HG03139 (cell line): ENCODE data around the gene XPO6.

Experiments used
- ATAC-seq: cut with Tn5 transposase; IDR thresholded peaks from one replicate; pipeline ENCODE4 v1.9.1; 2021; ENCODE audit not compliant: unreplicated experiment

Gene XPO6

DNA sequence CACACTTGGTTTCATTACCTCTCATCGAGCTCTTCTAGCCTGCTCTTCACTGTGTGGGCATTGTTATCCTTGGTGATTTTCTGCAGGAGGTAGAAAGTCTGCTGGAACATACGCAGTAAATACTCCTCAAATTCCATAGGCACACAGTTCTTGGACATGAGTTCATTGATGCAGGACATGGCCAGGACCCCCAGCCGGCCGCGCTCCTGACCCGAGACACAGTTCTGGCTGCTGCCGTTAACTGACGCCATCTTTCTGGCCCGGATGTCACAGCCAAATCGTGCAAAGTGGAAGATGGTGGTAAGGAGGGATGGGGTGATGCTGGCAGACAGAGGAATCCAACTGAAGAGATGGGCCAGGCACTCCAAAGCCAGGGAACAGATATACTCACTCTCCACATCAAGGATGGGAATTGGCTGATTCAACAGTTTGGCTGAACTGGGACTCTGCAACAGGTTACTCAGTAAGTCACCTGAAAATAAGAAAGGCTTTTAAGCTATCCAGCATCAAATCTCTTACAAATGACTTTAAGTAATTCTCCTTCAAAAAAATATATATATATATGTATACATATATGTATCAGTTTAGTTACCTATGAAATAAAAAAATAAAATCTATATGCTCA lies 55.6 kb downstream of the XPO6 start:
- no peak for ATAC-seq

DNA sequence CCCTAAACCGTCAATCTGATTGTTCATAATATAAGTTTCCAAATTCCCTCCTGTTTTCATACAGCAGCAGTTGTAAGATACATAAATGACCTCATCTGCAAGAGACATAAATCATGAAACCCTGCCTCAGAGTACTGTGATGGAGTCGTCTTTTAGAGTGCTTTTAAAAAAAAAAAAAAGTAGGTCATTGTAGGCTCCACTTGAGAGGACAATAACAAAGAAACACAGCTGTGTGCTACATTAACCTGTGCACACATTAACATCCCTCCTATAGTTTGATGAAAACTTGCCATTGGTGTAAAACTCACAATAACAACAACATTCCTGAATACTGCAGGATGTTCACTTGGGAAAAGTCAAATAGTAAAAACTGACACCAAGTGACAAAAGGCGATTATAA lies 56.5 kb downstream of the XPO6 start:
- no peak for ATAC-seq

GRCh38 chr16:28151180-28151579 lies 60.6 kb downstream of the XPO6 start:
- ATAC-seq, result no peak

- ATAC-seq, result no peak
These were observed 62.5 kb downstream of the XPO6 start for GRCh38 chr16:28149011-28149888.

DNA sequence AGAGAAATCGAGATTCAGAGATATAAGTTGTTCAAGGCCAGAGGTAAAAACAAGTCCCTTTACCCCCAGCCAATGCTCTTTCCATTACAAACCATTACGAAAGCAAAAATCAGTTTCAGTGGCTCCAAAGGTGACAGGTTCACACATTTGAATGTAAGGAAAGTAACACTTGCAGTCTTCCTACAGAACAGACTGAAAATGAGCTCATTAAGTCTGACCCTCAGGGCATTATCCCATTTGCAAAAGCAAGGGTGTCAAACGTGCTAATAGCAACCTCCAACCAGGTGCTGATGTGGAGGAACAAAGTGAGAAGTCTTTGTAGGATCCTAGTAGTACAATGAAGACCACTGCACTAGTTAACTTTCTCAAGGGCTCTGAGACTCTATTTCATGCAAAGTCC lies 65.2 kb downstream of the XPO6 start:
- ATAC-seq, result no peak

- no peak for ATAC-seq
These were observed 66.0 kb downstream of the XPO6 start for GRCh38 chr16:28145796-28146195.

DNA sequence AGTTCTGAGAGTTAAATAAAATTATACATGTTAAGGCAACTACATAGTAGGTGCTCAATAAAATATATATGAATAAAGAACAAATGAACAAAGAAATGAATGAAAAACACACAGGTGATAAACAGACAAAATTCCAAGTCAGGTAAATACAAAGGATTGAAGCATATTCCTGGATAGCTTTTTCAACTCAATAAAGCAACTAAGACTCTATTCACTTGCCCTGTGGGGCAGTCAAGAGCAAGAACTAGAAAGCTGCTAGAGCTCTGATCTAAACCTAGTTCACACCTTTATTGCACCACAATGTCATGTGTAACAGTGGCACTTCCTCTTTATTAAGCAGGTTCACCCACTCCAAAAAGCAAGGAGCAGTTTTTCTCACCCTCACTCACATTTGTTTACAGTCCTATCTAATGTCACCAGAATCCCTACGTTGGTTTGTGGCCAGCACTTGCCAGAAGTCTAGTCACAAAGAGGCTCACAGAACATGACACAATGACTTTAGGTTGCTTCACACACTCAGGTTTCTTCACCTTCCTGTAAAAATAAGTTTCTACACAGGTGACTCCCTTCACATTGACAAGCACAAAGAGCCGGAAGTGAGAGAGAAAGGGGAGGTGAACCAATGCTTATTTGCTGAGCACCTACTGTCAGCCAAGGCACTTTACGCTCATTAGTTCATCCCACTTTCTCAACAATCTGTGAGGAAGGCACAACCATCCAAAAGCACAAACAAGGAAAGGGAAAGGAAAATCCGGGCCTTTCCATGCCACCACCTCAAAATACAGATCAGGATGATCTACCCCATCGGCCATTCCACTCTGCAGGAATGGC lies 70.8 kb downstream of the XPO6 start:
- peak; percentile 51 for ATAC-seq

- no peak for ATAC-seq
These were observed 72.2 kb downstream of the XPO6 start for GRCh38 chr16:28139530-28139929.

- ATAC-seq, result no peak
These were observed 74.9 kb downstream of the XPO6 start for GRCh38 chr16:28136751-28137434.

- no peak for ATAC-seq
These were observed 78.1 kb downstream of the XPO6 start for GRCh38 chr16:28133666-28134065.

DNA sequence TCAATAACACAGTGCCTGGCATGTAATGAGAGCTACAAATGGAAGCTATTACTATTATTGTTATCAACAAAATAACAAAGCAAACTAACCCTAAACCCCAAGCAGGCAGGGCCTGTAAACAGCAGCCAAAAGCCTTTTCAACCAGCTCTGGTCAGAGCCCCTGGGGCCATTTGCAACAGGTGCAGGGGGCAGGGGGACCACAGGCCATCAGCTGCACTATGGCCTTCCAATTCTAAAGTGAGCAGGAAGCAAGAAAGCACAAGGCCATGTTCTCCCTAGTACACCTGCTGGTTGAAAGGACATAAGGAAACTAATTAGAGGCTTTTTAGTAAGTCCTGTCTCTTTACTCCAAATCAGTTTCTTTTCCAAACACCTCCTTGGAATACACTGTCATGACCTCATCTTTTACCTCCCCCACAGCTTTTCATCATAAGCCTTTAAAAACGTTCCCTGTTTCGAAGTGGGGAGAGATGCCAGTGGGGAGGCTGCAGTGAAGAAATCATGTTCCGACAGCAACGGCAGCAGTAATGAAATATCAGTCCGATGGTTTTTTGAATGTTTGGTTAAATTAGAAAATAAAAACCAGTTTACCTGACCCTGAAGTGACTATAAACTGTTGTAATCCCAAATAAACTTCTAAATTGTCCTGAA lies 79.9 kb downstream of the XPO6 start:
- ATAC-seq, result no peak

DNA sequence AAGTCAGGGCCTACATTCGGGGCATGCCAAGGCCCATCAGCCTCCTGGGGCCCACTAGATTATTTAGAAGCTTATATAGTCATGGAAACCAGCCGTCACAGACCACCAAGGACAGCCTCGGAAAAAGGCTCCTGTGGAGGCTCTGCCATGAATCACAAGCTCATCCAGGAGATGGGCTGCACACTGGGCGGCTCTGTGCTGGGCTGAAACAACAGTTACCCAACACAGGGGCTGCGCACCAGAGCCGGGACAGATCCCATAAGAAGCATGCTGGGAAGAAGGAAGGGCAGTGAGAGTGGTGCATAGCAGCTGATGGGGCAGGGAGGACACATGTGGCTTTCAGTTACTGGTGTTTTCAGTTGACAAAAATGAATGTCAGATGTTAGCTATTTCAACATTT lies 80.6 kb downstream of the XPO6 start:
- no peak for ATAC-seq

- no peak for ATAC-seq
These were observed 81.4 kb downstream of the XPO6 start for GRCh38 chr16:28130099-28131088.

- ATAC-seq, result no peak
These were observed 84.8 kb downstream of the XPO6 start for GRCh38 chr16:28126684-28127620.

GRCh38 chr16:28125592-28125991 lies 86.2 kb downstream of the XPO6 start:
- no peak for ATAC-seq

GRCh38 chr16:28121527-28121926 lies 90.2 kb downstream of the XPO6 start:
- no peak for ATAC-seq

- no peak for ATAC-seq
These were observed 91.0 kb downstream of the XPO6 start for GRCh38 chr16:28120754-28121153.

DNA sequence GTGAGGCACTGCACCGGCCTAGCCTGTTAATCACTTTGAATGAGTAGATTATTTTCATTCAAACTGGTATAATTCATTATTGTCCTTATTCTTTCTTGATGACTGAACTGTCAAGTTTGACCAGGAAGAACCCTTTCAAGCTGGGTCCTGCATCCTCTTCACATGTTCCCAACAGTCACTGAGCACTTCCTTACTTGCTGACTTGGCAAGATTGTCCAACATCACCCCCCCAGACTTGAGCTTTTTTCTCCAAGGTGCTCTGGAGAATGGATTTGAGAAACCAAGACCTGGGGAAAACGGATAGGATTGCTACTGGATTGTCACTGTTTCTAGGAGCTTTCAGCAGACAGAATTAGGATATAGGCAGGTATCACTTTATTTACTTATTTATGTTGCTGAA lies 93.1 kb downstream of the XPO6 start:
- no peak for ATAC-seq
